ENCODE results near the gene NAPEPLD. TPM values are rescaled to one million over a fixed set of nuclear protein-coding genes. Genes with fewer than 3 reads are reported as not detected.
A peak's percentile ranks its signal among the peaks of the same experiment; 100 is the strongest.

Gene NAPEPLD
- total and polyA plus RNA-seq, 12 donors, result 2.5 to 24.4 (median 16.2) TPM

GRCh38 chr7:103142494-103142893 lies 6.4 kb downstream of the NAPEPLD start:
- DNase-seq, result no peak
- Histone ChIP-seq H3K27ac (no peak overlapping the region), H3K4me3 (no peak overlapping the region), H3K4me1 (replicated peaks in 1 of 2) (peaks cover 0 to 26% of the 10 kb centered on the region in 2 donors), H3K27me3 (no peaks in the 10 kb centered on the region), H3K36me3 (replicated peaks in 1 of 2) (no peaks in the 10 kb centered on the region), H3K9me3 (replicated peaks in 1 of 3) (no peaks in the 10 kb centered on the region)
- WGBS, 4 donors, result 41 to 75% (median 60%) methylated on average over 1 of the region's 1 CpG
- no peak for TF ChIP-seq POLR2A (IDR thresholded peaks at IDR 0.05)
- TF ChIP-seq CTCF (IDR thresholded peaks at IDR 0.05), result no peak
- intact Hi-C loops (cut with DNase I), result no loop called here

- intact Hi-C loops (cut with DNase I), result no loop called here
- H3K36me3 ChIP-seq (replicated peaks in 1 of 2), result no peaks in the 10 kb centered on the region
- TF ChIP-seq CTCF (IDR thresholded peaks at IDR 0.05), result no peak
- no peak for TF ChIP-seq POLR2A (IDR thresholded peaks at IDR 0.05)
- peak in 1 of 7 donors; percentile 34 for DNase-seq
- peaks cover 0 to 20% of the 10 kb centered on the region in 2 donors for H3K4me1 ChIP-seq (replicated peaks in 1 of 2)
- no peaks in the 10 kb centered on the region for H3K9me3 ChIP-seq (replicated peaks in 1 of 3)
- 81 to 88% (median 84%) methylated on average over 7 to 8 of the region's 8 CpGs for WGBS, 4 donors
- H3K4me3 ChIP-seq, result no peak overlapping the region
- no peak overlapping the region for H3K27ac ChIP-seq
- no peaks in the 10 kb centered on the region for H3K27me3 ChIP-seq
Measured at GRCh38 chr7:103141753-103142404, 7.0 kb downstream of the NAPEPLD start.

GRCh38 chr7:103140685-103141084 lies 8.2 kb downstream of the NAPEPLD start:
- Histone ChIP-seq H3K9me3 (replicated peaks in 1 of 3) (no peaks in the 10 kb centered on the region), H3K4me3 (no peak overlapping the region), H3K27me3 (no peaks in the 10 kb centered on the region), H3K4me1 (replicated peaks in 1 of 2) (peaks cover 0 to 9% of the 10 kb centered on the region in 2 donors), H3K27ac (no peak overlapping the region), H3K36me3 (replicated peaks in 1 of 2) (no peaks in the 10 kb centered on the region)
- intact Hi-C loops (cut with DNase I), result no loop called here
- no peak for DNase-seq
- TF ChIP-seq CTCF (IDR thresholded peaks at IDR 0.05) (no peak), POLR2A (IDR thresholded peaks at IDR 0.05) (no peak)
- 90 to 98% (median 95%) methylated on average over 2 of the region's 2 CpGs for WGBS, 4 donors

GRCh38 chr7:103140061-103140460 lies 8.8 kb downstream of the NAPEPLD start:
- WGBS, 4 donors, result 73 to 100% (median 87%) methylated on average over 2 of the region's 2 CpGs
- no peaks in the 10 kb centered on the region for H3K9me3 ChIP-seq (replicated peaks in 1 of 3)
- no peaks in the 10 kb centered on the region for H3K27me3 ChIP-seq
- no peak for DNase-seq
- intact Hi-C loops (cut with DNase I), result no loop called here
- H3K36me3 ChIP-seq (replicated peaks in 1 of 2), result no peaks in the 10 kb centered on the region
- no peak overlapping the region for H3K27ac ChIP-seq
- no peak for TF ChIP-seq POLR2A (IDR thresholded peaks at IDR 0.05)
- TF ChIP-seq CTCF (IDR thresholded peaks at IDR 0.05), result no peak
- no peak overlapping the region for H3K4me3 ChIP-seq
- peaks cover 0 to 13% of the 10 kb centered on the region in 2 donors for H3K4me1 ChIP-seq (replicated peaks in 1 of 2)
